Endodermal cell (in vitro differentiated cells): ENCODE data around the gene PPM1E. TPM values are rescaled to one million over a fixed set of nuclear protein-coding genes. Genes with fewer than 3 reads are reported as not detected.
"Not testable (repeated sequence)": the region's sequence is repeated elsewhere in the genome, so short reads cannot be mapped to it uniquely, and the experiment has no call there.

Source experiments
- DNase-seq: peaks from one replicate; pipeline ENCODE4 v3.0.0-alpha.2; 2017
- H3K27ac ChIP-seq: 2 replicates; pipeline ENCODE4 v1.5.1; 2013; ENCODE audit warnings: mild to moderate bottlenecking, low read depth, low read length, moderate library complexity
- H3K27me3 ChIP-seq: 2 replicates; pipeline ENCODE4 v1.6.1; 2013; ENCODE audit warnings: mild to moderate bottlenecking, low read length, moderate library complexity; ENCODE audit not compliant: insufficient read depth, control insufficient read depth, poor library complexity, severe bottlenecking
- H3K36me3 ChIP-seq: 2 replicates; pipeline ENCODE4 v1.7.0; 2013; ENCODE audit warnings: mild to moderate bottlenecking, low read length, moderate library complexity; ENCODE audit not compliant: control insufficient read depth, insufficient read depth
- H3K4me1 ChIP-seq: one replicate; pipeline ENCODE4 v1.7.0; 2013; ENCODE audit warnings: low read length; ENCODE audit not compliant: control insufficient read depth, insufficient read depth
- H3K4me3 ChIP-seq: 2 replicates; pipeline ENCODE4 v1.5.1; 2013; ENCODE audit warnings: mild to moderate bottlenecking, low read length, moderate library complexity
- H3K9ac ChIP-seq: 2 replicates; pipeline ENCODE4 v1.6.1; 2013; ENCODE audit warnings: mild to moderate bottlenecking, low read length, moderate library complexity; ENCODE audit not compliant: poor library complexity, severe bottlenecking; ENCODE audit errors: extremely low read depth
- H3K9me3 ChIP-seq: 2 replicates; pipeline ENCODE4 v1.6.1; 2013; ENCODE audit warnings: mild to moderate bottlenecking, low read length, moderate library complexity; ENCODE audit not compliant: control insufficient read depth
- H3K27ac Mint-ChIP-seq: 2 replicates; pipeline ENCODE4 v1.8.0; 2020; ENCODE audit warnings: mixed read lengths
- H3K27me3 Mint-ChIP-seq: 2 replicates; pipeline ENCODE4 v1.8.0; 2021; ENCODE audit warnings: mild to moderate bottlenecking, mixed read lengths; ENCODE audit not compliant: insufficient read depth
- H3K36me3 Mint-ChIP-seq: 2 replicates; pipeline ENCODE4 v1.8.0; 2020; ENCODE audit warnings: low read depth, mixed read lengths
- H3K4me1 Mint-ChIP-seq: 2 replicates; pipeline ENCODE4 v1.8.0; 2020; ENCODE audit warnings: mixed read lengths
- H3K4me3 Mint-ChIP-seq: 2 replicates; pipeline ENCODE4 v1.8.0; 2020; ENCODE audit warnings: mild to moderate bottlenecking, moderate library complexity, mixed read lengths
- H3K9me3 Mint-ChIP-seq: 2 replicates; pipeline ENCODE4 v1.8.0; 2020; ENCODE audit warnings: mild to moderate bottlenecking, mixed read lengths
- CTCF ChIP-seq: fragments of 200-600 bp; sonication (generic); conservative IDR thresholded peaks from 2 replicates; pipeline ENCODE4 v1.5.0; 2021; ENCODE audit warnings: antibody characterized with exemption, mild to moderate bottlenecking
- WGBS, 2 experiments: methylation state at CpG; one replicate each; pipeline versions ENCODE4 v1.1.5 to v1.1.7; 2013; ENCODE audit warnings: missing lambda C conversion rate in 2 of 2, mixed read lengths in 1 of 2; ENCODE audit not compliant: insufficient coverage in 1 of 2, insufficient read length in 1 of 2; 5-methylcytosine and 5-hydroxymethylcytosine counted together
- total RNA-seq, 2 donors: library from RNA; stranded (reverse); fragmentation: NEBNext Ultra II Directional in 1 of 2; extraction: Animal tissue kit (Norgen Biotek cat#: 25700) in 1 of 2; gene quantifications; 2 replicates in 1 of 2; 3 replicates in 1 of 2; pipeline ENCODE4 v1.2.1, GENCODE V29; 2021

The PPM1E gene
- total RNA-seq, 2 donors from 2014 or later: 1.4 to 2.2 TPM

DNA sequence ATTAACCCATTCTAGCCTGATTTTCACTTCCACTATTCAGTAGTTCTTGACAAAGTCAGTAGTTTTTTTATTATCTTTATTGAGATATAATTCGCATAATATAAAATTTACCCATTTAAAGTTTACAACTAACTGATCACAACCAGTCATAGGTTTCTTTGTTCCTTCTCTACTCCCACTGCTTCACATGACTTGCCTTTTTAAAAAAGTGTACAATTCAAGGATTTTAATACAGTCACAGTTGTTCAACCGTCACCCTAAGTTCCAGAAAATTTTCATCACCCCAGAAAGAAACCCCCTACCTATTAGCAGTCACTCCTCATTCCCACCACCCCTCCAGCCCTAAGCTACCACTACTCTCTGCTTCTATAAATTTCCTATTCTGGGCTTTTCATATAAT, 188.5 kb downstream of the PPM1E start:
- no peak for DNase-seq
- H3K36me3 ChIP-seq: no peaks in the 10 kb centered on the region
- no peak overlapping the region for H3K27ac ChIP-seq
- H3K4me3 Mint-ChIP-seq: no peak overlapping the region
- H3K4me1 Mint-ChIP-seq: no peaks in the 10 kb centered on the region
- WGBS, 2 experiments: 83 to 100% methylated on average over 1 to 2 of the region's 2 CpGs
- no peaks in the 10 kb centered on the region for H3K36me3 Mint-ChIP-seq
- H3K9me3 Mint-ChIP-seq: peaks cover under 1% of the 10 kb centered on the region
- no peaks in the 10 kb centered on the region for H3K27me3 ChIP-seq
- H3K9me3 ChIP-seq: peaks cover 6% of the 10 kb centered on the region
- no peak for TF ChIP-seq CTCF
- H3K27ac Mint-ChIP-seq: no peak overlapping the region
- H3K27me3 Mint-ChIP-seq: no peaks in the 10 kb centered on the region
- no peak overlapping the region for H3K9ac ChIP-seq
- H3K4me3 ChIP-seq: no peak overlapping the region
- H3K4me1 ChIP-seq: no peaks in the 10 kb centered on the region

GRCh38 chr17:58947411-58947810, 191.8 kb downstream of the PPM1E start:
- H3K36me3 ChIP-seq: no peaks in the 10 kb centered on the region
- TF ChIP-seq CTCF: no peak
- Mint-ChIP-seq H3K9me3 (peaks cover 25% of the 10 kb centered on the region), H3K4me3 (no peak overlapping the region), H3K36me3 (peaks cover 4% of the 10 kb centered on the region), H3K27ac (no peak overlapping the region), H3K4me1 (no peaks in the 10 kb centered on the region), H3K27me3 (no peaks in the 10 kb centered on the region)
- H3K27ac ChIP-seq: no peak overlapping the region
- H3K9ac ChIP-seq: no peak overlapping the region
- no peaks in the 10 kb centered on the region for H3K27me3 ChIP-seq
- DNase-seq: no peak
- H3K4me3 ChIP-seq: no peak overlapping the region
- 85 to 90% methylated on average over 2 to 3 of the region's 3 CpGs for WGBS, 2 experiments
- no peaks in the 10 kb centered on the region for H3K4me1 ChIP-seq
- peaks cover 19% of the 10 kb centered on the region for H3K9me3 ChIP-seq

DNA sequence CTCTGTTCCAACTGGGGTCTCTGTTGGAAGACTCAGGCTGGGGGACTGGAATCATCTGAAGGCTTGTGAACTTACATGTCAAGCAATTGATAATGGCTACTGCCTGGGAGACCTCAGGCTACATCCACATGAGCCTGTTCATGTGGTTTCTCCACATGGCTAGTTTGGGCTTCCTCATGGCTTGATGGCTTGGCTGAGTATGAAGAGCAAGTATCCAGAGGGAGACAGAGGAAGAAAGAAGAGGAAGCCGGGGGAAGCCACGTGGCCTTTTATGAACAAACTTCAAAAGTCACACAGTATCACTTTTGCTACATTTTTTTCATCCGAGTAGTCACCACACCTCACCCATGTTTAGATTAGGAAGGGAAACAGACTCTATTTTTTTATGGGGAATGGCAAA, 192.2 kb downstream of the PPM1E start:
- H3K4me3 ChIP-seq: no peak overlapping the region
- H3K9me3 ChIP-seq: peaks cover 19% of the 10 kb centered on the region
- no peaks in the 10 kb centered on the region for H3K27me3 Mint-ChIP-seq
- no peak overlapping the region for H3K27ac Mint-ChIP-seq
- no peak for TF ChIP-seq CTCF
- 100% methylated on average over 2 of the region's 3 CpGs; no CpG with 5 or more reads in 1 of the 2 experiments for WGBS, 2 experiments
- no peaks in the 10 kb centered on the region for H3K27me3 ChIP-seq
- no peak overlapping the region for H3K9ac ChIP-seq
- no peak for DNase-seq
- H3K36me3 ChIP-seq: no peaks in the 10 kb centered on the region
- H3K27ac ChIP-seq: no peak overlapping the region
- no peak overlapping the region for H3K4me3 Mint-ChIP-seq
- peaks cover 25% of the 10 kb centered on the region for H3K9me3 Mint-ChIP-seq
- H3K4me1 ChIP-seq: no peaks in the 10 kb centered on the region
- peaks cover 4% of the 10 kb centered on the region for H3K36me3 Mint-ChIP-seq
- no peaks in the 10 kb centered on the region for H3K4me1 Mint-ChIP-seq

DNA sequence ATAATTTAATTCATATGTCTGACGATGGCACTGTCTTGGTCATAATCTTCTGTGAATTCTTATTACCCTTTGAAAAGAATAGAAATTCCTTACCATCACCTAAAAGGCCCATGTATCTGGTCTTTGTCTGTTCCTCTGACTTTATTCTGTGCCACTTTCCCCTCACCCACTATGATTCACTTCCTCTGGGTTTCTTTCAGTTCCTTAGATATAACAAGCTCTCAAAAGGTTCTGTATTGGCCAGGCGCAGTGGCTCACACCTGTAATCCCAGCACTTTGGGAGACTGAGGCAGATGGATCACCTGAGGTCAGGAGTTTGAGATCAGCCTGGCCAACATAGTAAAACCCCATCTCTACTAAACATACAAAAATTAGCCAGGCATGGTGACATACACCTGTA, 198.7 kb downstream of the PPM1E start:
- H3K36me3 ChIP-seq, H3K36me3 Mint-ChIP-seq, H3K27ac Mint-ChIP-seq, H3K4me1 ChIP-seq, H3K27me3 Mint-ChIP-seq, H3K9ac ChIP-seq, H3K27me3 ChIP-seq, H3K4me3 Mint-ChIP-seq, H3K4me1 Mint-ChIP-seq, H3K4me3 ChIP-seq, DNase-seq, H3K27ac ChIP-seq: not testable (repeated sequence)
- WGBS, 2 experiments: 94 to 100% methylated on average over 2 of the region's 2 CpGs
- H3K9me3 ChIP-seq: peaks cover 11% of the 10 kb centered on the region
- peaks cover 25% of the 10 kb centered on the region for H3K9me3 Mint-ChIP-seq
